Activated CD4-positive, alpha-beta T cell treated with anti-CD3 and anti-CD28 coated beads for 48 hours (primary cell): Measurements from ENCODE around the gene CDC42EP2.
"Not testable (repeated sequence)": the region's sequence is repeated elsewhere in the genome, so short reads cannot be mapped to it uniquely, and the experiment has no call there.

Source experiments
- DNase-seq: peaks from one replicate; pipeline ENCODE4 v3.0.0-alpha.2; 2020

The CDC42EP2 gene

GRCh38 chr11:65321828-65322485, 7.3 kb downstream of the CDC42EP2 start:
- no peak for DNase-seq

GRCh38 chr11:65323813-65324212, 9.1 kb downstream of the CDC42EP2 start:
- DNase-seq: no peak

GRCh38 chr11:65325435-65325834, 10.8 kb downstream of the CDC42EP2 start:
- DNase-seq: no peak

GRCh38 chr11:65327021-65327420, 12.4 kb downstream of the CDC42EP2 start:
- no peak for DNase-seq

- DNase-seq: no peak
Measured at GRCh38 chr11:65329478-65329877, 14.8 kb downstream of the CDC42EP2 start.

- peak; percentile 93 for DNase-seq
Measured at GRCh38 chr11:65329944-65330403, 15.3 kb downstream of the CDC42EP2 start.

GRCh38 chr11:65330544-65330943, 15.9 kb downstream of the CDC42EP2 start:
- DNase-seq: no peak

- DNase-seq: not testable (repeated sequence)
Measured at GRCh38 chr11:65332591-65332990, 17.9 kb downstream of the CDC42EP2 start.

GRCh38 chr11:65334696-65335295, 20.1 kb downstream of the CDC42EP2 start:
- no peak for DNase-seq

GRCh38 chr11:65338676-65339075, 24.0 kb downstream of the CDC42EP2 start:
- no peak for DNase-seq

- DNase-seq: no peak
Measured at GRCh38 chr11:65340226-65340625, 25.6 kb downstream of the CDC42EP2 start.

GRCh38 chr11:65341856-65342255, 27.2 kb downstream of the CDC42EP2 start:
- DNase-seq: no peak

GRCh38 chr11:65351511-65351910, 36.8 kb downstream of the CDC42EP2 start:
- no peak for DNase-seq

GRCh38 chr11:65352783-65353182, 38.1 kb downstream of the CDC42EP2 start:
- no peak for DNase-seq

- no peak for DNase-seq
Measured at GRCh38 chr11:65353376-65353775, 38.7 kb downstream of the CDC42EP2 start.

- DNase-seq: no peak
Measured at GRCh38 chr11:65353900-65354264, 39.2 kb downstream of the CDC42EP2 start.

GRCh38 chr11:65354265-65355012, 39.8 kb downstream of the CDC42EP2 start, which contains the start of gene TIGD3:
TSS of gene TIGD3 (plus strand) at chr11:65354751. CDS start at chr11:65355809, 1,058 bp downstream.
- DNase-seq: peak; percentile 98

GRCh38 chr11:65355013-65355775, 40.5 kb downstream of the CDC42EP2 start:
- DNase-seq: peak; percentile 61

GRCh38 chr11:65355776-65356393, 41.2 kb downstream of the CDC42EP2 start:
- no peak for DNase-seq

- DNase-seq: no peak
Measured at GRCh38 chr11:65356394-65356972, 41.8 kb downstream of the CDC42EP2 start.

- no peak for DNase-seq
Measured at GRCh38 chr11:65357856-65358356, 43.2 kb downstream of the CDC42EP2 start.

- no peak for DNase-seq
Measured at GRCh38 chr11:65362320-65362931, 47.8 kb downstream of the CDC42EP2 start.
